ENCODE results near the gene LCN6. TPM values are rescaled to one million over a fixed set of nuclear protein-coding genes. Genes with fewer than 3 reads are reported as not detected.
"Not testable (repeated sequence)": the region's sequence is repeated elsewhere in the genome, so short reads cannot be mapped to it uniquely, and the experiment has no call there.

LCN6 gene
- total and polyA plus RNA-seq, 2 of the 4 experiments (the other 2 are of a cell fraction) = not detected

DNA sequence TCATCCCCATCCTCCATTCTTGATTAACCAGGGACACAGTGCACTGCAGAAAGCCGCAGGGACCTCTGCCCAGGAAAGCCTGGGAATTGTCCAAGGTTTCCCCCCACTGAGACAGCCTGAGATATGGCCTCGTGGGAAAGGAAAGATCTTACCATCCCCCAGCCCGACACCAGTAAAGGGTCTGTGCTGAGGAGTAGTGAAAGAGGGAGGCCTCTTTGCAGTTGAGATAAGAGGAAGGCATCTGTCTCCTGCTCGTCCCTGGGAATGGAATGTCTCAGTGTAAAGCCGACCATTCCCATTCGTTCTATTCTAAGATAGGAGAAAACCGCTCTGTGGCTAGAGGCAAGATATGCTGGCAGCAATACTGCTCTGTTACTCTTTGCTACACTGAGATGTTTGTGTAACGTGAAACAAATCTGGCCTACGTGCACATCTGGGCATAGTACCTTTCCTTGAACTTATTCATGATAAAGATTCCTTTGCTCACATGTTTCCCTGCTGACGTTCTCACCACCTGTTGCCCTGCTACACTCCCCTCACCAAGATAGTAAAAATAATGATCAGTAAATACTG lies 48.5 kb upstream of the LCN6 start:
- H3K23ac ChIP-seq (ENCODE audit: low read depth, low read length); BruUV-seq (replicated peaks); H3K27ac ChIP-seq (ENCODE audit: insufficient read depth, low read length); intact Hi-C loops (cut with micrococcal nuclease); H2BK5ac ChIP-seq (ENCODE audit: low read depth, low read length, poor library complexity, severe bottlenecking); CTCF ChIA-PET; H2BK15ac ChIP-seq (ENCODE audit: low read depth, low read length); H3K9me3 ChIP-seq (ENCODE audit: control insufficient read depth, insufficient read depth, low read length); dilution Hi-C loops (cut with HindIII; ENCODE audit: low sequenced_read_pairs, unreplicated experiment); H2BK120ac ChIP-seq (ENCODE audit: low read depth, low read length); H3K14ac ChIP-seq (replicated peaks; ENCODE audit: low read depth, low read length); POLR2A ChIA-PET (ENCODE audit: unreplicated experiment); H2AFZ ChIP-seq (replicated peaks; ENCODE audit: low read length, poor library complexity); H3K4ac ChIP-seq (ENCODE audit: low read depth, low read length); H4K91ac ChIP-seq (ENCODE audit: insufficient read depth, low read depth, low read length); H4K8ac ChIP-seq (ENCODE audit: low read depth in 2 of 2, low read length in 2 of 2); H3K56ac ChIP-seq (ENCODE audit: extremely low read depth, insufficient read depth, low read length); H2BK20ac ChIP-seq (ENCODE audit: low read depth, low read length); in situ Hi-C loops (cut with MboI; ENCODE audit: low sequenced_read_pairs); H3K36me3 ChIP-seq (ENCODE audit: control insufficient read depth, insufficient read depth, low read length); H2AK5ac ChIP-seq (ENCODE audit: low read depth, low read length); H4K5ac ChIP-seq (ENCODE audit: low read depth, low read length); H3K9me1 ChIP-seq (ENCODE audit: insufficient read depth, low read length); H3K18ac ChIP-seq (ENCODE audit: low read depth, low read length); H3K9ac ChIP-seq (ENCODE audit: low read depth, low read length); ATAC-seq (ENCODE audit: low read depth); H3K4me3 ChIP-seq (ENCODE audit: insufficient read depth, low read depth, low read length); H2AK9ac ChIP-seq (replicated peaks; ENCODE audit: low read depth, low read length, poor library complexity): not testable (repeated sequence)
- Histone ChIP-seq H4K20me1 (ENCODE audit: insufficient read depth, low read length) (peaks cover 16% of the 10 kb centered on the region), H3K4me2 (ENCODE audit: low read depth, low read length) (peak overlapping the region; percentile 39), H3K4me1 (ENCODE audit: control insufficient read depth, insufficient read depth, low read length) (peaks cover 14% of the 10 kb centered on the region), H3K27me3 (ENCODE audit: control insufficient read depth, insufficient read depth, low read length) (peaks cover 32% of the 10 kb centered on the region), H3K79me1 (ENCODE audit: low read depth in 1 of 2, low read length in 2 of 2) (peaks cover 0 to 17% of the 10 kb centered on the region in 2 experiments; a peak in 3 of 4 replicates)
- DNase-seq = peak; percentile 71
- WGBS, 2 experiments (ENCODE audit: extremely low coverage in 2 of 2, insufficient read length in 1 of 2) = no CpG with 5 or more reads among the region's 10 CpGs

Data from IMR-90 (cell line).